GM19372 (cell line): Measurements from ENCODE around the gene VRK2.
"Not testable (repeated sequence)": the region's sequence is repeated elsewhere in the genome, so short reads cannot be mapped to it uniquely, and the experiment has no call there.

Experiments
- ATAC-seq: cut with Tn5 transposase; IDR thresholded peaks from one replicate; pipeline ENCODE4 v1.9.1; 2021; ENCODE audit warnings: mild to moderate bottlenecking, low read depth, moderate library complexity; ENCODE audit not compliant: unreplicated experiment

The VRK2 gene

GRCh38 chr2:58106896-58107295, 60.3 kb downstream of the VRK2 start:
- no peak for ATAC-seq

- ATAC-seq = no peak
Observed at GRCh38 chr2:58107803-58108710, 61.5 kb downstream of the VRK2 start.

GRCh38 chr2:58109481-58109880, 62.9 kb downstream of the VRK2 start:
- ATAC-seq = no peak

GRCh38 chr2:58110765-58111164, 64.2 kb downstream of the VRK2 start:
- ATAC-seq = no peak

- ATAC-seq = not testable (repeated sequence)
Observed at GRCh38 chr2:58113563-58113962, 67.0 kb downstream of the VRK2 start.

GRCh38 chr2:58120626-58121229, 74.1 kb downstream of the VRK2 start:
- no peak for ATAC-seq

GRCh38 chr2:58122040-58122439, 75.4 kb downstream of the VRK2 start:
- no peak for ATAC-seq

- no peak for ATAC-seq
Observed at GRCh38 chr2:58122540-58122939, 75.9 kb downstream of the VRK2 start.

GRCh38 chr2:58127111-58127510, 80.5 kb downstream of the VRK2 start:
- ATAC-seq = no peak

- no peak for ATAC-seq
Observed at GRCh38 chr2:58130238-58130637, 83.6 kb downstream of the VRK2 start.

GRCh38 chr2:58131191-58132011, 84.8 kb downstream of the VRK2 start:
- no peak for ATAC-seq

GRCh38 chr2:58133395-58133794, 86.8 kb downstream of the VRK2 start:
- no peak for ATAC-seq

GRCh38 chr2:58135861-58136260, 89.3 kb downstream of the VRK2 start:
- ATAC-seq = no peak

- ATAC-seq = no peak
Observed at GRCh38 chr2:58137221-58137620, 90.6 kb downstream of the VRK2 start.

- ATAC-seq = no peak
Observed at GRCh38 chr2:58137856-58138255, 91.2 kb downstream of the VRK2 start.

- ATAC-seq = no peak
Observed at GRCh38 chr2:58138396-58139030, 91.9 kb downstream of the VRK2 start.

GRCh38 chr2:58140508-58141072, 94.0 kb downstream of the VRK2 start:
- ATAC-seq = no peak

- not testable (repeated sequence) for ATAC-seq
Observed at GRCh38 chr2:58145769-58146168, 99.2 kb downstream of the VRK2 start.

GRCh38 chr2:58146707-58147106, 100.1 kb downstream of the VRK2 start:
- no peak for ATAC-seq

- no peak for ATAC-seq
Observed at GRCh38 chr2:58155160-58155778, 108.7 kb downstream of the VRK2 start.
